Keratinocyte (primary cell): ENCODE results near the gene MYO15B. TPM values are rescaled to one million over a fixed set of nuclear protein-coding genes. Genes with fewer than 3 reads are reported as not detected.

ENCODE experiments used
- DNase-seq: peaks from one replicate; pipeline ENCODE4 v3.0.0-alpha.2; 2011; ENCODE audit warnings: low read depth, missing footprints, low spot score
- FAIRE-seq: peaks from 2 replicates; lab custom pipeline; 2011; peaks lifted over from hg19 to GRCh38; lab: Jason Lieb, UNC
- H2AFZ ChIP-seq: 2 replicates; pipeline ENCODE4 v1.6.0; 2012; ENCODE audit warnings: low read length, control low read depth, inconsistent platforms; ENCODE audit not compliant: control insufficient read depth
- H3K27ac ChIP-seq: 2 replicates; pipeline ENCODE4 v1.5.1; 2011; ENCODE audit warnings: low read length; ENCODE audit not compliant: control insufficient read depth, insufficient read depth
- H3K27me3 ChIP-seq: 3 replicates; pipeline ENCODE4 v1.6.0; 2011; ENCODE audit warnings: low read length; ENCODE audit not compliant: control insufficient read depth, insufficient read depth; ENCODE audit errors: extremely low read depth
- H3K36me3 ChIP-seq, 2 experiments: 2 replicates in 1 of 2; 3 replicates in 1 of 2; pipeline ENCODE4 v1.5.1; 2011; ENCODE audit warnings: low read length in 2 of 2, mild to moderate bottlenecking in 1 of 2; ENCODE audit not compliant: control insufficient read depth in 2 of 2, insufficient read depth in 2 of 2; ENCODE audit errors: extremely low read depth in 1 of 2
- H3K4me1 ChIP-seq: 3 replicates; pipeline ENCODE4 v1.5.1; 2011; ENCODE audit warnings: low read length; ENCODE audit not compliant: control insufficient read depth, insufficient read depth; ENCODE audit errors: extremely low read depth
- H3K4me2 ChIP-seq: 3 replicates; pipeline ENCODE4 v1.6.0; 2011; ENCODE audit warnings: low read depth, low read length; ENCODE audit not compliant: control insufficient read depth, insufficient read depth; ENCODE audit errors: extremely low read depth
- H3K4me3 ChIP-seq, 3 experiments: fragments of 200-600 bp in 1 of 3; sonication (generic) in 1 of 3; 2 replicates in 2 of 3; 3 replicates in 1 of 3; pipeline ENCODE4 v1.5.1; 2011 to 2016; ENCODE audit warnings: low read length in 3 of 3, mild to moderate bottlenecking in 3 of 3, control low read depth in 2 of 3, inconsistent platforms in 1 of 3, low read depth in 1 of 3, mixed read lengths in 1 of 3, mixed run types in 1 of 3, moderate library complexity in 1 of 3; ENCODE audit not compliant: control insufficient read depth in 2 of 3, insufficient read depth in 2 of 3; ENCODE audit errors: extremely low read depth in 1 of 3
- H3K79me2 ChIP-seq: 2 replicates; pipeline ENCODE4 v1.6.0; 2012; ENCODE audit warnings: low read length; ENCODE audit not compliant: control insufficient read depth, insufficient read depth
- H3K9ac ChIP-seq: 3 replicates; pipeline ENCODE4 v1.6.0; 2011; ENCODE audit warnings: low read length; ENCODE audit not compliant: control insufficient read depth, insufficient read depth; ENCODE audit errors: extremely low read depth
- H3K9me1 ChIP-seq: 3 replicates; pipeline ENCODE4 v1.6.0; 2011; ENCODE audit warnings: low read length; ENCODE audit not compliant: control insufficient read depth, insufficient read depth; ENCODE audit errors: extremely low read depth
- H3K9me3 ChIP-seq: 2 replicates; pipeline ENCODE4 v1.5.1; 2012; ENCODE audit warnings: low read depth, low read length; ENCODE audit not compliant: control insufficient read depth
- H4K20me1 ChIP-seq: 3 replicates; pipeline ENCODE4 v1.6.0; 2011; ENCODE audit warnings: low read length; ENCODE audit not compliant: control insufficient read depth, insufficient read depth; ENCODE audit errors: extremely low read depth
- CTCF ChIP-seq, 3 experiments: IDR thresholded peaks in 1 of 3; conservative IDR thresholded peaks in 1 of 3; optimal IDR thresholded peaks in 1 of 3; 2 replicates in 2 of 3; 3 replicates in 1 of 3; pipeline versions ENCODE3 to v1.5.1; 2011; ENCODE audit warnings: low read length in 3 of 3, mild to moderate bottlenecking in 3 of 3, moderate library complexity in 2 of 3, control low read depth in 1 of 3, inconsistent platforms in 1 of 3; ENCODE audit not compliant: insufficient read depth in 2 of 3; ENCODE audit errors: extremely low read depth in 1 of 3
- EZH2 ChIP-seq: IDR thresholded peaks from one replicate; pipeline ENCODE4 v1.6.1; 2012; ENCODE audit warnings: inconsistent platforms, mild to moderate bottlenecking, low read length, moderate library complexity
- dilution Hi-C: fragments of 300-500 bp; cut with MboI; formaldehyde crosslinking; loops from one replicate; pipeline ENCODE4 v1.7.0; 2020; ENCODE audit warnings: low sequenced_read_pairs; ENCODE audit not compliant: extremely low pct_ligation_motif_present
- polyA plus RNA-seq, 5 experiments: library from polyadenylated mRNA; depleted of rRNA in 3 of 5; stranded (reverse) in 3 of 5; stranded (forward) in 1 of 5; unstranded in 1 of 5; fragments of >200 nt; gene quantifications; 1 replicate in 1 of 5; 2 replicates in 3 of 5; 3 replicates in 1 of 5; pipeline versions ENCODE4 v1.2.1 to v1.2.3, GENCODE V29; 2011 to 2012; ENCODE audit warnings: missing spikeins in 2 of 5, low read depth in 1 of 5, low replicate concordance in 1 of 5

MYO15B gene
- polyA plus RNA-seq, 1 donor (not counting 4 experiments of a cell fraction or from before 2014, with no cell fraction given) = 0.14 TPM

GRCh38 chr17:75605790-75606189, 18.2 kb downstream of the MYO15B start:
- no peak overlapping the region for H3K4me2 ChIP-seq

GRCh38 chr17:75607086-75607485, 19.5 kb downstream of the MYO15B start:
- Histone ChIP-seq H3K9me1 (no peaks in the 10 kb centered on the region), H3K36me3 (no peaks in the 10 kb centered on the region), H3K4me2 (no peak overlapping the region), H3K9me3 (no peaks in the 10 kb centered on the region), H3K9ac (no peak overlapping the region), H3K4me1 (peaks cover 6% of the 10 kb centered on the region), H3K27me3 (peaks cover 8% of the 10 kb centered on the region), H3K4me3 (no peak overlapping the region), H2AFZ (no peak overlapping the region), H3K27ac (no peak overlapping the region), H4K20me1 (no peaks in the 10 kb centered on the region), H3K79me2 (no peaks in the 10 kb centered on the region)
- dilution Hi-C loops = no loop called here
- DNase-seq (no peak), FAIRE-seq (no peak)
- TF ChIP-seq EZH2 = no peak
- TF ChIP-seq CTCF (optimal IDR thresholded peaks at IDR 0.05 in 1 of 3, IDR thresholded peaks at IDR 0.05 in 1 of 3, conservative IDR thresholded peaks at IDR 0.05 in 1 of 3; ENCODE audit: extremely low read depth in 1 of 3, insufficient read depth in 2 of 3, low read length in 3 of 3) = no peak

More at GRCh38 chr17:75605790-75606189, 18.2 kb downstream of the MYO15B start:
- no peaks in the 10 kb centered on the region for H4K20me1 ChIP-seq
- no peaks in the 10 kb centered on the region for H3K9me1 ChIP-seq
- FAIRE-seq (no peak), DNase-seq (no peak)
- no peaks in the 10 kb centered on the region for H3K79me2 ChIP-seq
- no peaks in the 10 kb centered on the region for H3K36me3 ChIP-seq
- H3K4me1 ChIP-seq = peaks cover 6% of the 10 kb centered on the region
- dilution Hi-C loops = no loop called here
- TF ChIP-seq CTCF (optimal IDR thresholded peaks at IDR 0.05 in 1 of 3, IDR thresholded peaks at IDR 0.05 in 1 of 3, conservative IDR thresholded peaks at IDR 0.05 in 1 of 3; ENCODE audit: extremely low read depth in 1 of 3, insufficient read depth in 2 of 3, low read length in 3 of 3) (no peak), EZH2 (no peak)
- no peak overlapping the region for H3K4me3 ChIP-seq
- H3K9me3 ChIP-seq = no peaks in the 10 kb centered on the region
- H3K27me3 ChIP-seq = peaks cover 8% of the 10 kb centered on the region
- H3K27ac ChIP-seq = no peak overlapping the region
- H3K9ac ChIP-seq = no peak overlapping the region
- no peak overlapping the region for H2AFZ ChIP-seq
